COLO668 (cell line): Measurements from ENCODE around the gene VCY1B.
"Not testable (repeated sequence)": the region's sequence is repeated elsewhere in the genome, so short reads cannot be mapped to it uniquely, and the experiment has no call there.

Experiments used
- DNase-seq: peaks from one replicate; lab custom pipeline; 2025; ENCODE audit not compliant: unreplicated experiment; lab: John Stamatoyannopoulos, UW

VCY1B gene

DNA sequence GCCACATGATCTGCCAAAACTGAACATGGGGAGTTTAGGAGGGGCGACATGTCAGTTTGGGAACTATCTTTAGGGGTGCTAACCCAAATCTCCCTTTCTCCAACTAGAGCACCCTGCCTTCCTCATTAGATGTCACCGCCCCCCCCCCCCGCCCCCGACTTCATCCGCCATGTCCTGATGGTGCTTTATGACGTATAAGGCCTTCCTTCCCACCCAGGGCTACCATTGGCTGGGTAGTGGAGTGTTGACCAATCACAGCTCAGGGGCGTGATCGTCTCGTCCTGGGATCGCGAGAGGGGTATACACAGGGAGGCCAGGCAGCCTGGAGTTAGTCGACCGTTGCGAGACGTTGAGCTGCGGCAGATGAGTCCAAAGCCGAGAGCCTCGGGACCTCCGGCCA is at the start of gene VCY1B:
Gene VCY1B (plus strand): TSS at position 301 of the 400 bp plus-strand sequence. CDS start 63 bp downstream, at position 364.
- DNase-seq, result not testable (repeated sequence)

DNA sequence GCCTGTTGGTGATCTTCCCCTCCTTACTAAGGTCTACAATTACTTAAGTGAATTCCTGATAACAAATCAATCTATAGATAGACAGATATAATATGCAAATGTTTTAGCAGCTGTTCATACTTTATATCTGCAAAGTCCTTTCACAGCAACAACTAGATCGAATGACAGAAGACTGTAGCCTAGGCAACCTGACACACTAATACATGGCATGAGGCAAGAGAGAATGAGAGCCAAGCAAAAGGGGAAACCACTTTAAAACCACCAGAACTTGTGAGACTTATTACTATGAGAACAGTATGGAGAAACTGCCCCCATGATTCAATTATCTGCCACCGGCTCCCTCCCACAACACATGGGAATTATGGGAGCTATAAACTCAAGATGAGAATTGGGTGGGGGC is 44.1 kb upstream of the VCY1B start:
- not testable (repeated sequence) for DNase-seq

DNA sequence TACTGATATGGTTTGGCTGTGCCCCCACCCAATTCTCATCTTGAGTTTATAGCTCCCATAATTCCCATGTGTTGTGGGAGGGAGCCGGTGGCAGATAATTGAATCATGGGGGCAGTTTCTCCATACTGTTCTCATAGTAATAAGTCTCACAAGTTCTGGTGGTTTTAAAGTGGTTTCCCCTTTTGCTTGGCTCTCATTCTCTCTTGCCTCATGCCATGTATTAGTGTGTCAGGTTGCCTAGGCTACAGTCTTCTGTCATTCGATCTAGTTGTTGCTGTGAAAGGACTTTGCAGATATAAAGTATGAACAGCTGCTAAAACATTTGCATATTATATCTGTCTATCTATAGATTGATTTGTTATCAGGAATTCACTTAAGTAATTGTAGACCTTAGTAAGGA is 25.6 kb upstream of the VCY1B start:
- DNase-seq, result not testable (repeated sequence)

DNA sequence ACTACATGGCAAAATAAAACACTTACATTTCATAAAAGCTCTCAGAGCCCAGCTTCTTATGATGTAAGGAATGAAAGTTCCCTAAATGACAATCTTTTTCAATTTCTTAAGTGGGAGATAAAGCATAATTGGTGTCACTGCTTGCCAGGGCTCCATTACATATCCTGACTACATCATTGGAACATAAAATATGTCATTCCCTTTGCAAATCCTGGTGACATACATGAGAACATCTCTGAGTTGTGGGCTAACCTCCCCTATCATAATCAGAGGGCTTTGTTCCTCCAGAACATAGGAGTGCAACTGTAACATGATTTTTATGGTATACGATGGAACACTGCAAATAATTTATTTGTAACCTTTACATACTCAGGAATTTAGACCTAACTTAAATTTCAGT is 29.9 kb downstream of the VCY1B start:
- DNase-seq, result no peak
